Vagina (tissue), 2 donors: ENCODE results near the gene PLXNA3.

ENCODE experiments used
- POLR2A ChIP-seq, 2 donors: fragments of 450-650 bp; IDR thresholded peaks; one replicate each; pipeline ENCODE4 v1.6.1; 2017; ENCODE audit warnings: antibody characterized with exemption in 2 of 2, mild to moderate bottlenecking in 2 of 2, moderate library complexity in 2 of 2
- POLR2AphosphoS5 ChIP-seq, 2 donors: sonication (generic); formaldehyde crosslinking; IDR thresholded peaks; one replicate each; pipeline ENCODE4 v1.9.0; 2017; ENCODE audit warnings: antibody characterized with exemption in 2 of 2, mild to moderate bottlenecking in 2 of 2, low read depth in 1 of 2; ENCODE audit not compliant: insufficient read depth in 1 of 2
- TF ChIP-seq, protein P1 (sequence below), 3 experiments: fragments of 450-650 bp in 2 of 3; fragments of 200-600 bp in 1 of 3; sonication (generic) in 1 of 3; IDR thresholded peaks; one replicate each; pipeline ENCODE4 v1.5.1; 2017 to 2019; ENCODE audit warnings: antibody characterized with exemption in 3 of 3, mild to moderate bottlenecking in 2 of 3, moderate library complexity in 2 of 3

DNA sequence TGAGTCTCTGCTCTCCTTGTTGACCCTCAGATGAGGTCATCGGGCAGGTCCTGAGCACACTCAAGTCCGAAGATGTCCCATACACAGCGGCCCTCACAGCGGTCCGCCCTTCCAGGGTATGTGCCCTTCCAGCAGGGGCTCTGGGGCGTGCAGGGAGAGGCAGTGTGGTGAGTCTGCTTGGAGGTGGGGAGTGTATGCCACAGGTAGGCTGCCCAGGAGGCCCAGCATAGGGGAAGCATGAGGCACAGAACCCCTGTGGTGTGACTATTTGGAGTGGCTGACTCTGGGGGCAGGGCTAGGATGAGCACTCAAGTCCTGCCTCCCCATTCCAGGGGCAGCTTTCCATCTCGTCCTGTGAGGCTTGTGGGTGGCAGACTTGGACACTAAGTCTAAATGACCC, 24.5 kb upstream of the PLXNA3 start:
- no peak for TF ChIP-seq POLR2AphosphoS5 (IDR thresholded peaks at IDR 0.05; ENCODE audit: insufficient read depth in 1 of 2, low read depth in 1 of 2)
- TF ChIP-seq, protein P1, sequence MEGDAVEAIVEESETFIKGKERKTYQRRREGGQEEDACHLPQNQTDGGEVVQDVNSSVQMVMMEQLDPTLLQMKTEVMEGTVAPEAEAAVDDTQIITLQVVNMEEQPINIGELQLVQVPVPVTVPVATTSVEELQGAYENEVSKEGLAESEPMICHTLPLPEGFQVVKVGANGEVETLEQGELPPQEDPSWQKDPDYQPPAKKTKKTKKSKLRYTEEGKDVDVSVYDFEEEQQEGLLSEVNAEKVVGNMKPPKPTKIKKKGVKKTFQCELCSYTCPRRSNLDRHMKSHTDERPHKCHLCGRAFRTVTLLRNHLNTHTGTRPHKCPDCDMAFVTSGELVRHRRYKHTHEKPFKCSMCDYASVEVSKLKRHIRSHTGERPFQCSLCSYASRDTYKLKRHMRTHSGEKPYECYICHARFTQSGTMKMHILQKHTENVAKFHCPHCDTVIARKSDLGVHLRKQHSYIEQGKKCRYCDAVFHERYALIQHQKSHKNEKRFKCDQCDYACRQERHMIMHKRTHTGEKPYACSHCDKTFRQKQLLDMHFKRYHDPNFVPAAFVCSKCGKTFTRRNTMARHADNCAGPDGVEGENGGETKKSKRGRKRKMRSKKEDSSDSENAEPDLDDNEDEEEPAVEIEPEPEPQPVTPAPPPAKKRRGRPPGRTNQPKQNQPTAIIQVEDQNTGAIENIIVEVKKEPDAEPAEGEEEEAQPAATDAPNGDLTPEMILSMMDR (IDR thresholded peaks at IDR 0.05): no peak
- TF ChIP-seq POLR2A (IDR thresholded peaks at IDR 0.05): no peak
